Progenitor cell of endocrine pancreas (in vitro differentiated cells): Measurements from ENCODE around the gene NAV2. TPM values are rescaled to one million over a fixed set of nuclear protein-coding genes. Genes with fewer than 3 reads are reported as not detected.
"Not testable (repeated sequence)": the region's sequence is repeated elsewhere in the genome, so short reads cannot be mapped to it uniquely, and the experiment has no call there.

Experiments
- DNase-seq: peaks from one replicate; pipeline ENCODE4 v3.0.0; 2021; ENCODE audit warnings: low spot score; ENCODE audit not compliant: unreplicated experiment
- H3K27ac Mint-ChIP-seq: 2 replicates; pipeline ENCODE4 v1.8.0; 2021; ENCODE audit warnings: mild to moderate bottlenecking, moderate library complexity, mixed read lengths
- H3K27me3 Mint-ChIP-seq: 2 replicates; pipeline ENCODE4 v1.8.0; 2021; ENCODE audit warnings: mixed read lengths
- H3K36me3 Mint-ChIP-seq: 2 replicates; pipeline ENCODE4 v1.8.0; 2022; ENCODE audit warnings: mixed read lengths; ENCODE audit not compliant: insufficient read depth
- H3K4me1 Mint-ChIP-seq: 2 replicates; pipeline ENCODE4 v1.8.0; 2021; ENCODE audit warnings: low read depth, mixed read lengths
- H3K4me3 Mint-ChIP-seq: 2 replicates; pipeline ENCODE4 v1.8.0; 2021; ENCODE audit warnings: low read depth, mild to moderate bottlenecking, moderate library complexity, mixed read lengths
- H3K9me3 Mint-ChIP-seq: 2 replicates; pipeline ENCODE4 v1.8.0; 2021; ENCODE audit warnings: low read depth, mixed read lengths
- total RNA-seq: library from RNA; stranded (reverse); gene quantifications from 2 replicates; pipeline ENCODE4 v1.2.1, GENCODE V29; 2021
- TF ChIP-seq, protein P1 (sequence below): fragments of 200-600 bp; sonication (generic); IDR thresholded peaks from one replicate; pipeline ENCODE4 v1.5.0; 2021; ENCODE audit warnings: antibody characterized with exemption, mild to moderate bottlenecking; ENCODE audit not compliant: unreplicated experiment

NAV2 gene
- total RNA-seq, 1 donor from 2014 or later = 88.3 TPM

DNA sequence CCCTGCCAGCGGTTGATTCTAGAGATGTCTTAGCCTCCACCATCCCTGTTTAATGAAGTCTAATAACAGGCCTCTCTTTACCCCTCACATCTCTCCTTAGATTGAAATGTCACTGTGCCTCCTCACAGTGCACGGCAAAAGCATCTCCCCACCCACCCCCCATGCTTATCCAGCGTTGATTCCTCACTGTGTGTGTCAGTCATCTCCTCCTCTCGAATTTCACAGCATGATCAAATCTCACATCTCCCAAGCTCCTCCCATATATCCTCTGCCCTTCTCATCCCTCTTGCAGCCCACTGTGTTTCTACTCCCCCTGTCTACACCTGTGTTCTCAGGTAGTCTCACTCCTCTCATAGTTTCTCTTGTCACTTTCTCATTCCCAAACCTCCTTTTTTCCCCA, 363.0 kb downstream of the NAV2 start:
- Mint-ChIP-seq H3K27ac (no peak overlapping the region), H3K27me3 (no peaks in the 10 kb centered on the region), H3K4me1 (peaks cover 9% of the 10 kb centered on the region), H3K9me3 (peaks cover 25% of the 10 kb centered on the region), H3K4me3 (no peak overlapping the region), H3K36me3 (peaks cover 76% of the 10 kb centered on the region)
- TF ChIP-seq, protein P1, sequence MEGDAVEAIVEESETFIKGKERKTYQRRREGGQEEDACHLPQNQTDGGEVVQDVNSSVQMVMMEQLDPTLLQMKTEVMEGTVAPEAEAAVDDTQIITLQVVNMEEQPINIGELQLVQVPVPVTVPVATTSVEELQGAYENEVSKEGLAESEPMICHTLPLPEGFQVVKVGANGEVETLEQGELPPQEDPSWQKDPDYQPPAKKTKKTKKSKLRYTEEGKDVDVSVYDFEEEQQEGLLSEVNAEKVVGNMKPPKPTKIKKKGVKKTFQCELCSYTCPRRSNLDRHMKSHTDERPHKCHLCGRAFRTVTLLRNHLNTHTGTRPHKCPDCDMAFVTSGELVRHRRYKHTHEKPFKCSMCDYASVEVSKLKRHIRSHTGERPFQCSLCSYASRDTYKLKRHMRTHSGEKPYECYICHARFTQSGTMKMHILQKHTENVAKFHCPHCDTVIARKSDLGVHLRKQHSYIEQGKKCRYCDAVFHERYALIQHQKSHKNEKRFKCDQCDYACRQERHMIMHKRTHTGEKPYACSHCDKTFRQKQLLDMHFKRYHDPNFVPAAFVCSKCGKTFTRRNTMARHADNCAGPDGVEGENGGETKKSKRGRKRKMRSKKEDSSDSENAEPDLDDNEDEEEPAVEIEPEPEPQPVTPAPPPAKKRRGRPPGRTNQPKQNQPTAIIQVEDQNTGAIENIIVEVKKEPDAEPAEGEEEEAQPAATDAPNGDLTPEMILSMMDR = no peak
- no peak for DNase-seq

DNA sequence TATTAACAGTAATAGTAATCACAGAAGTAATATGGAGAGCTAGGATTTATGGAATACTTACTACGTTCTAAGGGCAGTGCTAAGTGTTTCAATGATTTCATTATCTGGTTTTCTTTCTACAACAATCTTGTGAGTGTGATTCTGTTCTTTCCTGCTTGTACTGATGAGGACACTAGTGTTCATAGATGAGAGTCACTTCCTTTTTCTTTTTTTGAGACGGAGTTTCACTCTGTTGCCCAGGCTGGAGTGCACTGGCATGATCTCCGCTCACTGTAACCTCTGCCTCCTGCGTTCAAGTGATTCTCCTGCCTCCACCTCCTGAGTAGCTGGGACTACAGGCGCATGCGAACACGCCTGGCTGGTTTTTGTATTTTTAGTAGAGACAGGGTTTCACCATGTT, 366.2 kb downstream of the NAV2 start:
- no peaks in the 10 kb centered on the region for H3K27me3 Mint-ChIP-seq
- peaks cover 8% of the 10 kb centered on the region for H3K4me1 Mint-ChIP-seq
- DNase-seq = no peak
- peaks cover 5% of the 10 kb centered on the region for H3K9me3 Mint-ChIP-seq
- no peak overlapping the region for H3K4me3 Mint-ChIP-seq
- peaks cover 66% of the 10 kb centered on the region for H3K36me3 Mint-ChIP-seq
- no peak overlapping the region for H3K27ac Mint-ChIP-seq
- TF ChIP-seq, protein P1 = no peak

DNA sequence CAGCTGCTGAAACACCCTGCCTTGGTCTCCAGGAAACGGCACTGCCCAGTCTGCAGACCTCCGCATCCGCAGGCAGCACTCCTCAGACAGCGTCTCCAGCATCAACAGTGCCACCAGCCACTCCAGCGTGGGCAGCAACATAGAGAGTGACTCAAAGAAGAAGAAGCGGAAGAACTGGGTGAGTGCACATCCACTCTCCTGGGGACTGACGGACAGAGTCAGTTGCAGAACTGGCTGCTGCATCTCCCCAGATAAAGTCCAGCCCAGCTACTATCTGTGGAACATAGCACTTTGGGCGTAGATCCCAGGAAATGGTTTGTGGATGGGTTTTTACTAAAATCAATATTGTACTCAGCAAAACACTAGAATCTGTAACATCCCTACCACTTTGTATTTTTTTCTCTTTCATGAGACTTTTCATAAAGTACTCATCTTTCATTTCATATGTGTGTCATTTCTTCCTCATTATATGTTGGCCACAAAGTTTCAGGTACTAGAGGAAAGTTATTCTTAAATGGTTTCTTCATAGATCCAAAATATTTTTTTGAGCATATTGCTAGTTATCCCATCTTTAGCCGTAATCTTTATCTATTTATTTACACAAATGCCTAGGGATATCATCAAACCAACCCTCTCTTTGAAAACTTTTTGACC, 367.5 kb downstream of the NAV2 start:
- Mint-ChIP-seq H3K4me1 (peaks cover 5% of the 10 kb centered on the region), H3K27ac (peak overlapping the region; percentile 93), H3K9me3 (no peaks in the 10 kb centered on the region), H3K36me3 (peaks cover 60% of the 10 kb centered on the region), H3K27me3 (no peaks in the 10 kb centered on the region), H3K4me3 (no peak overlapping the region)
- TF ChIP-seq, protein P1 = no peak
- no peak for DNase-seq

DNA sequence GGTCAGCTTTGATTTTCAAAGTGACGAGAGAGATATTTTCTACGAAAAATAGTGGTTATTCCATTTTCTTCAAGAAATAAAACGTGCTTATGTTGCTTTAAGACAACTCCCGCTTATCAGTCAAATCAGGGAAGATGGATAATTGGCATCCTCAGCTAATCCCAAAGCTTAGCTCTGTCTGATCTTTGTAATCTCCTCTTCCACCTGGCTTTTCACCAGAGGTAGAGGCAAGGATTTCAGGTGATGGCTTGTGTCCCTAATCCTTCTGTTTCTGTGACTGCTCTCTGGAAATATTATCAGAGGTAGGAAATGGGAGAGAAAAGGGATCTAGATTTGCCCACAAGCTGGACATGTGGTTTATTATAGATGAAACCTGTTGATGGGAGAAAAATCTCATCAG, 368.7 kb downstream of the NAV2 start:
- no peaks in the 10 kb centered on the region for H3K9me3 Mint-ChIP-seq
- no peak for DNase-seq
- no peak overlapping the region for H3K4me3 Mint-ChIP-seq
- TF ChIP-seq, protein P1 = no peak
- H3K36me3 Mint-ChIP-seq = peaks cover 56% of the 10 kb centered on the region
- H3K4me1 Mint-ChIP-seq = peaks cover 3% of the 10 kb centered on the region
- H3K27me3 Mint-ChIP-seq = no peaks in the 10 kb centered on the region
- no peak overlapping the region for H3K27ac Mint-ChIP-seq

DNA sequence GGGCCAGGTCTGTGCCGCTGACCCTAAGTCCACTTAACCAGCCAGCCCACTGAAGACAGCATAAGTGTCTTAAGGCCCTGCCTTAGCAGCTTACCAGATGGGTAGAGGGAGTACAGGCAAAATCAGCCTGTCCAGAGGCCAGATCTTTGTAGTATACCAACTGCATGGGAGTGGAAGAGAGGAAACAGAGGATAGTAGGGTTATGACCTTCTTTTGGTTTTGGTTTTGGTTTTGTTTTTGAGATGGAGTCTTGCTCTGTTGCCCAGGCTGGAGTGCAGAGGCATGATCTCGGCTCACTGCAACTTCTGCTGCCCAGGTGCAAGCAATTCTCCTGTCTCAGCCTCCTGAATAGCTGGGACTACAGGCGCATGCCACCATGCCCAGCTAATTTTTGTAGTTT, 371.2 kb downstream of the NAV2 start:
- H3K27me3 Mint-ChIP-seq, H3K4me3 Mint-ChIP-seq, H3K27ac Mint-ChIP-seq, H3K4me1 Mint-ChIP-seq, DNase-seq, H3K9me3 Mint-ChIP-seq: not testable (repeated sequence)
- peaks cover 57% of the 10 kb centered on the region for H3K36me3 Mint-ChIP-seq
